SKM-1 treated with dmso at 0.1 percent for 144 hours (cell line): ENCODE data around the gene ATOH8.
"Not testable (repeated sequence)": the region's sequence is repeated elsewhere in the genome, so short reads cannot be mapped to it uniquely, and the experiment has no call there.

ENCODE experiments used
- DNase-seq: peaks from one replicate; lab custom pipeline; 2025; ENCODE audit not compliant: unreplicated experiment; lab: John Stamatoyannopoulos, UW

The ATOH8 gene

DNA sequence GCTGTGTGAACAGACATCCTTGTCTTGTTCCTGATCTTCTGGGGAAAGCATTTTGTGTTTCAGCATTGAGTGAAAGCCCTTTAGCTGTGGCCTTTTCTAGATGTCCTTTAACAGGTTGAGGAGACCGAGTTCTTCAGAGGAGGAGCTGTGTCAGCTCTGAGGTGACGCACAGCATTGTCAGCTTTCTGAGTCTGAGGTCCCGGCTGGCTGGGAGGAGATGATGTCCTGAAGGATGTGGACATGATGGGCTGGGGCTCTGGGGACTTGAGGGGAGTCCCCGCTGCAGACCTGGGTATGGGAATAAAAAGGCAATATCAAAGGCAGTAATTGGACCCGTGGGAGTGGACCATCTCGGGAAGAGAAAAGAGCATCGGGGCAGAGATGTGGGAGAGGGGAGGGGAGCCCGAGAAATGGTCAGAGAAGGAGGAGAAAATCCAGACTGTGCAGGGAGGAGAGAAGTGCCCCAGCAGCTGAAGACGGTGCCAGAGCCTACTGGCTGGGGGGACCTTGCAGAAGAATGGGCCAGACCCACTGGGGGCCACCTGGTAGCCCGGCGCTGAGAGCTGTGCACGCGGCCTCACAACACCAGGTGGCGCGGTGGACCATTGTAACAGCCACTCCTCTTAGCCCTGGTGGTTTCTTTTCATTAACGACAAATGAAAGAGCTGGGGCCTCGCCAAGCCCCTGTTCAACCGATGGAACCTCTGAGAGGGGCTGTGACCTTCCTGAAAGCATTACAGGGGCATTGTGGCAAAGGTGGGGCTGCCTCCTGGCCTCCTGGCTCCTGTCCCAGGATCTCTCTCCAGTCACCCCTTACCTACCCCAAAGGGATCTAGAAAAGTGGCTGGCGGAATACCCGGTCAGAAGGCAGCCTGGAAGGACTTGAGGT is 73.4 kb downstream of the ATOH8 start:
- peak; percentile 77 for DNase-seq

GRCh38 chr2:85827879-85828569 is 74.2 kb downstream of the ATOH8 start:
- DNase-seq: no peak

GRCh38 chr2:85828725-85829124 is 74.9 kb downstream of the ATOH8 start:
- DNase-seq: no peak

DNA sequence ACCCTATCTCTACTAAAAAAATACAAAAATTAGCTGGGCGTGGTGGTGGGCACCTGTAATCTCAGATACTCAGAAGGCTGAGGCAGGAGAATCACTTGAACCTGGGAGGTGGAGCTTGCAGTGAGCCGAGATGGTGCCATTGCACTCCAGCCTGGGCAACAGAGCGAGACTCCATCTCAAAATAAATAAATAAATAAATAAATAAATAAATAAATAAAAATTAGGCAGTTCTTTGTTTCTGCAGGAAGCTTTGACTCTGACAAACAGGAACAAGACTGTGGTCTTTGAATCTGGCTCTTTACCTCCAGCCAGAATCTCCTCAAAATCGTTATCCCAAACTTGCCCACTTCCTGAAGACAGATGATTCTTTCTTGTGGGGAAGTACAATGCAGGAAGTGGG is 75.6 kb downstream of the ATOH8 start:
- not testable (repeated sequence) for DNase-seq

DNA sequence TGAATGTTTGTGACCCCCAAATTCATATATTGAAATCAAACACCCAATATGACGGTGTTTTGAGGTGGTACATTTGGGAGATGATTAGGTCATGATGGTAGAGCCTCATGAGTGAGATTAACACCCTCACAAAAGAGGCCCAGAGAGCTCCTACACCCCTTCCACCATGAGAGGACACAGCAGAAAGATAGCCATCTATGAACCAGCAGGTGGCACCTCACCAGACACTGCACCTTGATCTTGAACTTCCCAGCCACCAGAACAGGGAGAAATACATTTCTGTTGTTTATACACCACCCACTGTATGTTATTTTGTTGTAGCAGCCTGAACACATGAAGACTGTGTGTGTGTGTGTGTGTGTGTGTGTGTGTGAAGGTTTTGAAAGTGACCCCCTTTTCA is 76.9 kb downstream of the ATOH8 start:
- no peak for DNase-seq

GRCh38 chr2:85831735-85832134 is 77.9 kb downstream of the ATOH8 start:
- no peak for DNase-seq

DNA sequence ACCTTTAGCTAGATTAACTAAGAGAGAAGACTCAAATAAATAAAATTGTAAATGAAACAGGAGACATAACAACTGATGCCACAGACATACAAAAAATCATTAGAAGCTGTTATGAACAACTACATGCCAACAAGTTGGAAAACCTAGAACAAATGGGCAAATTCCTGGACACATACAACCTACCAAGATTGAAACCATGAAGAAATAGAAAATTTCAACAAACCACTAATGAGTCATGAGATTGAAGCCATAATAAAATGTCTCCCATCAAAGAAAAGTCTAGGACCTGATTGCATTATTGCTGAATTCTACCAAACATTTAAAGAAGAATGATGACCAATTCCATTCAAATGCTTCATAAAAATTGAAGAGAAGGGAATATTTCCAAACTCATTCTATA is 80.7 kb downstream of the ATOH8 start:
- DNase-seq: no peak
